GDM1 (cell line): ENCODE measurements around the gene CHST15.

Source experiments
- DNase-seq: peaks from one replicate; lab custom pipeline; 2025; lab: John Stamatoyannopoulos, UW

Gene CHST15

GRCh38 chr10:124092860-124093773, at the start of gene CHST15:
CHST15 (minus strand) TSS chr10:124093598; CDS start chr10:124046212, 47,386 bp downstream.
- no peak for DNase-seq

- DNase-seq: no peak
Observed at GRCh38 chr10:124142960-124143359, 49.6 kb upstream of the CHST15 start.

- no peak for DNase-seq
Observed at GRCh38 chr10:124142006-124142739, 48.8 kb upstream of the CHST15 start.

GRCh38 chr10:124138883-124139348, 45.5 kb upstream of the CHST15 start:
- DNase-seq: no peak

GRCh38 chr10:124138195-124138882, 44.9 kb upstream of the CHST15 start:
- DNase-seq: no peak

GRCh38 chr10:124134251-124134893, 41.0 kb upstream of the CHST15 start:
- DNase-seq: no peak

- no peak for DNase-seq
Observed at GRCh38 chr10:124132876-124133275, 39.5 kb upstream of the CHST15 start.

GRCh38 chr10:124132306-124132705, 38.9 kb upstream of the CHST15 start:
- no peak for DNase-seq

GRCh38 chr10:124131172-124131571, 37.8 kb upstream of the CHST15 start:
- no peak for DNase-seq

GRCh38 chr10:124130198-124130900, 37.0 kb upstream of the CHST15 start:
- no peak for DNase-seq

- DNase-seq: no peak
Observed at GRCh38 chr10:124129471-124129870, 36.1 kb upstream of the CHST15 start.

- DNase-seq: no peak
Observed at GRCh38 chr10:124128811-124129145, 35.4 kb upstream of the CHST15 start.

- no peak for DNase-seq
Observed at GRCh38 chr10:124127965-124128810, 34.8 kb upstream of the CHST15 start.

- no peak for DNase-seq
Observed at GRCh38 chr10:124127563-124127962, 34.2 kb upstream of the CHST15 start.

GRCh38 chr10:124126983-124127385, 33.6 kb upstream of the CHST15 start:
- no peak for DNase-seq

- DNase-seq: no peak
Observed at GRCh38 chr10:124126145-124126982, 33.0 kb upstream of the CHST15 start.

GRCh38 chr10:124125305-124126116, 32.1 kb upstream of the CHST15 start:
- DNase-seq: no peak

- no peak for DNase-seq
Observed at GRCh38 chr10:124124769-124125161, 31.4 kb upstream of the CHST15 start.
